HepG2 (cell line): ENCODE data around the gene PRKN. TPM values are rescaled to one million over a fixed set of nuclear protein-coding genes. Genes with fewer than 3 reads are reported as not detected.

Experiments used
- ATAC-seq: fragments of 200-7000 bp; cut with Tn5 transposase; 3 replicates; pipeline ENCODE4 v1.9.1; 2020; ENCODE audit warnings: mild to moderate bottlenecking, moderate library complexity
- BruUV-seq: library from RNA; stranded (reverse); fragments of 400-500 nt; replicated peaks from 2 replicates; lab custom pipeline; 2021; lab: Mats Ljungman, UMichigan
- CTCF ChIA-PET: fragments of 300-600 bp; formaldehyde crosslinking; extraction: SDS; loops from one replicate; lab custom pipeline; 2021; ENCODE audit warnings: low total read pairs, inconsistent platforms, low intra/inter-chr PET ratio; lab: Yijun Ruan, JAX
- POLR2A ChIA-PET: fragments of 350-600 bp; sonication (Branson Sonifier 250); formaldehyde crosslinking; loops from one replicate; lab custom pipeline; 2020; ENCODE audit warnings: antibody characterized with exemption, inconsistent platforms; lab: Yijun Ruan, JAX
- DNase-seq: peaks from one replicate; pipeline ENCODE4 v3.0.0-alpha.2; 2015; ENCODE audit warnings: low spot score
- FAIRE-seq: peaks from 3 replicates; lab custom pipeline; 2011; peaks lifted over from hg19 to GRCh38; lab: Jason Lieb, UNC
- H2AFZ ChIP-seq: one replicate; pipeline ENCODE4 v1.6.1; 2011; ENCODE audit warnings: low read length, inconsistent platforms
- H3K27ac ChIP-seq: fragments of 300-600 bp; 3 replicates; pipeline ENCODE4 v1.8.0; 2011; ENCODE audit warnings: mixed run types, mild to moderate bottlenecking, mixed read lengths, low read length, inconsistent platforms; ENCODE audit not compliant: insufficient read depth; ENCODE audit errors: extremely low read length
- H3K27me3 ChIP-seq, 2 experiments: fragments of 200-600 bp in 1 of 2; 2 replicates in 1 of 2; 3 replicates in 1 of 2; pipeline versions ENCODE4 v1.6.0 to v1.8.0; 2011; ENCODE audit warnings: low read length in 2 of 2, mild to moderate bottlenecking in 2 of 2, moderate library complexity in 2 of 2, inconsistent platforms in 1 of 2; ENCODE audit not compliant: insufficient read depth in 2 of 2, control insufficient read depth in 1 of 2
- H3K36me3 ChIP-seq, 2 experiments: fragments of 200-600 bp in 1 of 2; replicated peaks in 1 of 2; 2 replicates in 1 of 2; 3 replicates in 1 of 2; pipeline versions ENCODE4 v1.5.1 to v1.8.0; 2011; ENCODE audit warnings: low read length in 2 of 2, inconsistent platforms in 1 of 2; ENCODE audit not compliant: insufficient read depth in 2 of 2, control insufficient read depth in 1 of 2
- H3K4me1 ChIP-seq: 2 replicates; pipeline ENCODE4 v1.5.1; 2012; ENCODE audit warnings: low read length, inconsistent platforms; ENCODE audit not compliant: insufficient read depth
- H3K4me2 ChIP-seq: 2 replicates; pipeline ENCODE4 v1.6.0; 2011; ENCODE audit warnings: low read depth, low read length, inconsistent platforms
- H3K4me3 ChIP-seq, 3 experiments: fragments of 200-600 bp in 1 of 3; sonication (generic), shearing (Covaris generic) in 1 of 3; replicated peaks in 1 of 3; 2 replicates each; pipeline ENCODE4 v1.5.1; 2011 to 2016; ENCODE audit warnings: low read length in 3 of 3, inconsistent platforms in 2 of 3, low read depth in 2 of 3, mild to moderate bottlenecking in 2 of 3, control low read depth in 1 of 3, mixed read lengths in 1 of 3; ENCODE audit not compliant: insufficient read depth in 1 of 3
- H3K79me2 ChIP-seq: one replicate; pipeline ENCODE4 v1.6.1; 2011; ENCODE audit warnings: low read length, inconsistent platforms; ENCODE audit not compliant: insufficient read depth
- H3K9ac ChIP-seq: 2 replicates; pipeline ENCODE4 v1.6.0; 2011; ENCODE audit warnings: mild to moderate bottlenecking, low read depth, low read length, inconsistent platforms; ENCODE audit not compliant: insufficient read depth
- H3K9me3 ChIP-seq: 2 replicates; pipeline ENCODE4 v1.5.1; 2012; ENCODE audit warnings: mild to moderate bottlenecking, low read length
- H4K20me1 ChIP-seq: 2 replicates; pipeline ENCODE4 v1.6.0; 2011; ENCODE audit warnings: inconsistent platforms, mild to moderate bottlenecking, low read length, moderate library complexity; ENCODE audit not compliant: insufficient read depth
- CEBPB ChIP-seq: IDR thresholded peaks from 2 replicates; pipeline ENCODE4 v1.6.1; 2011; ENCODE audit warnings: low read depth, low read length, improper control_type of control experiment, borderline replicate concordance
- KDM4B ChIP-seq: sonication (generic); formaldehyde crosslinking; IDR thresholded peaks from 2 replicates; pipeline ENCODE4 v1.4.0; 2020; ENCODE audit warnings: missing genetic modification reagents
- NR1H2 ChIP-seq: sonication (generic); formaldehyde crosslinking; IDR thresholded peaks from 2 replicates; pipeline ENCODE4 v1.8.1; 2022; ENCODE audit warnings: low read depth, missing genetic modification reagents, borderline replicate concordance
- WGBS: methylation state at CpG from one replicate; pipeline ENCODE4 v1.1.6; 2017; ENCODE audit warnings: low lambda C conversion rate; 5-methylcytosine and 5-hydroxymethylcytosine counted together
- in situ Hi-C: cut with HindIII; loops from 2 replicates; pipeline ENCODE4 v1.10.0; 2017; ENCODE audit warnings: low pct_unique_long_range_greater_than_20kb; ENCODE audit not compliant: extremely low pct_ligation_motif_present
- intact Hi-C: fragments of 100-400 bp; cut with micrococcal nuclease; formaldehyde crosslinking; loops from one replicate; pipeline ENCODE4 v1.10.0; 2022; ENCODE audit not compliant: unreplicated experiment
- polyA plus RNA-seq, 8 experiments: library from polyadenylated mRNA; depleted of rRNA in 3 of 8; stranded (reverse) in 7 of 8; unstranded in 1 of 8; fragments of >200 nt; fragmentation: Illumina TruSeq in 4 of 8; extraction: Trizol in 4 of 8; gene quantifications; 2 replicates each; pipeline versions ENCODE4 v1.2.1 to v1.2.3, GENCODE V29; 2011 to 2016; ENCODE audit warnings: low read depth in 4 of 8, missing spikeins in 1 of 8, mixed read lengths in 1 of 8; ENCODE audit not compliant: insufficient read depth in 1 of 8
- total RNA-seq, 5 experiments: library from RNA; depleted of rRNA; stranded (reverse); fragments of >200 nt; fragmentation: Illumina TruSeq; extraction: Trizol; gene quantifications; 2 replicates each; pipeline ENCODE4 v1.2.3, GENCODE V29; 2016; ENCODE audit warnings: low read depth in 1 of 5
- TF ChIP-seq, protein P1 (sequence below), 2 experiments: fragments of 450-650 bp in 1 of 2; sonication (generic) in 1 of 2; formaldehyde crosslinking in 1 of 2; IDR thresholded peaks; 2 replicates each; pipeline versions ENCODE4 v1.6.1 to v1.8.0; 2016 to 2022; ENCODE audit warnings: antibody characterized with exemption in 1 of 2, mild to moderate bottlenecking in 1 of 2, missing genetic modification reagents in 1 of 2

Gene PRKN
- total and polyA plus RNA-seq, 2 of the 13 experiments (the other 11 are each of a cell fraction or from before 2014, with no cell fraction given) = 0.31 to 0.44 TPM

DNA sequence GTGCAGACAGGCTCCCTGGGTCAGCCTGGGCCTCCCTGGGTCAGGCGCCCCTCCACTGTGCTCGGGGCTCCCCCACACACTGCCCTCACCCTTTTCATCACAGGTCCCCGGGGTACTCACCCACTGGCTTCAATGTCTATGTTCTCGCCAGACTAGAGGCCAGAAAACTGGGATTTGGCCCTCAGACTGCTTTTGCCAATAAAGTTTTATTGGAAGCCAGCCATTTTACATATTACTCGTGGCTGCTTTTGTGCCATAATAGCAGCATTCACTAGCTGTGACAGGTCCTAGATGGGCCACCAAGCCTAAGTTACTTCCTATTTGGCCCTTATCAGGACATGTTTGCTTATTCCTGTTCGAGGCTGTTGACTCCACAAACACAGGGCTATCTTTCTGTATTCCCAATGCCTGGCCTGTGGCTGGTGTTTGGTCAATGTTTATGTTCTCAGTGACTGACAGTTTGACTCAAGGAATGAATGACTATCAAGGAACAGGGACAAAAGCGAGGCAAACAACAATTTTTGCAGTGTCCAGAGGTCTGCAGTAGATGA lies 928.6 kb downstream of the PRKN start:
- BruUV-seq = no TSS peak
- FAIRE-seq (no peak), DNase-seq (no peak)
- CTCF ChIA-PET = no interaction called here
- H3K9ac ChIP-seq = no peak overlapping the region
- no peak overlapping the region for H3K4me3 ChIP-seq
- H4K20me1 ChIP-seq = no peaks in the 10 kb centered on the region
- no peaks in the 10 kb centered on the region for H3K9me3 ChIP-seq
- no peaks in the 10 kb centered on the region for H3K79me2 ChIP-seq
- 5% methylated on average over 7 of the region's 7 CpGs for WGBS
- TF ChIP-seq, protein P1, sequence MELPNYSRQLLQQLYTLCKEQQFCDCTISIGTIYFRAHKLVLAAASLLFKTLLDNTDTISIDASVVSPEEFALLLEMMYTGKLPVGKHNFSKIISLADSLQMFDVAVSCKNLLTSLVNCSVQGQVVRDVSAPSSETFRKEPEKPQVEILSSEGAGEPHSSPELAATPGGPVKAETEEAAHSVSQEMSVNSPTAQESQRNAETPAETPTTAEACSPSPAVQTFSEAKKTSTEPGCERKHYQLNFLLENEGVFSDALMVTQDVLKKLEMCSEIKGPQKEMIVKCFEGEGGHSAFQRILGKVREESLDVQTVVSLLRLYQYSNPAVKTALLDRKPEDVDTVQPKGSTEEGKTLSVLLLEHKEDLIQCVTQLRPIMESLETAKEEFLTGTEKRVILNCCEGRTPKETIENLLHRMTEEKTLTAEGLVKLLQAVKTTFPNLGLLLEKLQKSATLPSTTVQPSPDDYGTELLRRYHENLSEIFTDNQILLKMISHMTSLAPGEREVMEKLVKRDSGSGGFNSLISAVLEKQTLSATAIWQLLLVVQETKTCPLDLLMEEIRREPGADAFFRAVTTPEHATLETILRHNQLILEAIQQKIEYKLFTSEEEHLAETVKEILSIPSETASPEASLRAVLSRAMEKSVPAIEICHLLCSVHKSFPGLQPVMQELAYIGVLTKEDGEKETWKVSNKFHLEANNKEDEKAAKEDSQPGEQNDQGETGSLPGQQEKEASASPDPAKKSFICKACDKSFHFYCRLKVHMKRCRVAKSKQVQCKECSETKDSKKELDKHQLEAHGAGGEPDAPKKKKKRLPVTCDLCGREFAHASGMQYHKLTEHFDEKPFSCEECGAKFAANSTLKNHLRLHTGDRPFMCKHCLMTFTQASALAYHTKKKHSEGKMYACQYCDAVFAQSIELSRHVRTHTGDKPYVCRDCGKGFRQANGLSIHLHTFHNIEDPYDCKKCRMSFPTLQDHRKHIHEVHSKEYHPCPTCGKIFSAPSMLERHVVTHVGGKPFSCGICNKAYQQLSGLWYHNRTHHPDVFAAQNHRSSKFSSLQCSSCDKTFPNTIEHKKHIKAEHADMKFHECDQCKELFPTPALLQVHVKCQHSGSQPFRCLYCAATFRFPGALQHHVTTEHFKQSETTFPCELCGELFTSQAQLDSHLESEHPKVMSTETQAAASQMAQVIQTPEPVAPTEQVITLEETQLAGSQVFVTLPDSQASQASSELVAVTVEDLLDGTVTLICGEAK (IDR thresholded peaks at IDR 0.05) = peak; percentile 44; the same call in 1 of the 2 replicates
- TF ChIP-seq, protein P1 (CRISPR knock-in tag; IDR thresholded peaks at IDR 0.05) = peak; percentile 98
- TF ChIP-seq KDM4B (CRISPR knock-in tag) (no peak), NR1H2 (CRISPR knock-in tag) (no peak), CEBPB (no peak)
- TF ChIP-seq, all 625 proteins: peak for 1
- H2AFZ ChIP-seq = no peak overlapping the region
- ATAC-seq = peak; percentile 78
- no peak overlapping the region for H3K4me2 ChIP-seq
- intact Hi-C loops = no loop called here
- no peaks in the 10 kb centered on the region for H3K27me3 ChIP-seq
- no peaks in the 10 kb centered on the region for H3K36me3 ChIP-seq
- no peak overlapping the region for H3K27ac ChIP-seq
- in situ Hi-C loops = no loop called here
- H3K4me1 ChIP-seq = no peaks in the 10 kb centered on the region
- POLR2A ChIA-PET = no interaction called here
